A673 (cell line): Measurements from ENCODE around the gene ELK4.

Experiments
- EZH2 ChIP-seq: fragments of 200-600 bp; sonication (generic); IDR thresholded peaks from 2 replicates; pipeline ENCODE4 v1.6.1; 2017; ENCODE audit warnings: borderline replicate concordance, low read depth, mild to moderate bottlenecking, mixed read lengths, antibody characterized with exemption, low read length; ENCODE audit not compliant: poor library complexity, severe bottlenecking
- TF ChIP-seq, protein P1 (sequence below): fragments of 300-800, 200-600 bp; sonication (generic); conservative IDR thresholded peaks from 2 replicates; pipeline ENCODE4 v1.5.1; 2017; ENCODE audit warnings: low read depth, mild to moderate bottlenecking, antibody characterized with exemption, low read length, moderate library complexity, mixed read lengths

GRCh38 chr1:205670611-205671430, 39.0 kb upstream of the ELK4 start:
- TF ChIP-seq, protein P1, sequence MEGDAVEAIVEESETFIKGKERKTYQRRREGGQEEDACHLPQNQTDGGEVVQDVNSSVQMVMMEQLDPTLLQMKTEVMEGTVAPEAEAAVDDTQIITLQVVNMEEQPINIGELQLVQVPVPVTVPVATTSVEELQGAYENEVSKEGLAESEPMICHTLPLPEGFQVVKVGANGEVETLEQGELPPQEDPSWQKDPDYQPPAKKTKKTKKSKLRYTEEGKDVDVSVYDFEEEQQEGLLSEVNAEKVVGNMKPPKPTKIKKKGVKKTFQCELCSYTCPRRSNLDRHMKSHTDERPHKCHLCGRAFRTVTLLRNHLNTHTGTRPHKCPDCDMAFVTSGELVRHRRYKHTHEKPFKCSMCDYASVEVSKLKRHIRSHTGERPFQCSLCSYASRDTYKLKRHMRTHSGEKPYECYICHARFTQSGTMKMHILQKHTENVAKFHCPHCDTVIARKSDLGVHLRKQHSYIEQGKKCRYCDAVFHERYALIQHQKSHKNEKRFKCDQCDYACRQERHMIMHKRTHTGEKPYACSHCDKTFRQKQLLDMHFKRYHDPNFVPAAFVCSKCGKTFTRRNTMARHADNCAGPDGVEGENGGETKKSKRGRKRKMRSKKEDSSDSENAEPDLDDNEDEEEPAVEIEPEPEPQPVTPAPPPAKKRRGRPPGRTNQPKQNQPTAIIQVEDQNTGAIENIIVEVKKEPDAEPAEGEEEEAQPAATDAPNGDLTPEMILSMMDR: no peak
- TF ChIP-seq EZH2: no peak
